G401 (cell line): ENCODE measurements around the gene MAP3K15. TPM values are rescaled to one million over a fixed set of nuclear protein-coding genes. Genes with fewer than 3 reads are reported as not detected.
"Not testable (repeated sequence)": the region's sequence is repeated elsewhere in the genome, so short reads cannot be mapped to it uniquely, and the experiment has no call there.

Experiments
- DNase-seq: peaks from one replicate; pipeline ENCODE4 v3.0.0-alpha.2; 2015; ENCODE audit warnings: low spot score
- in situ Hi-C: cut with HindIII; loops from 2 replicates; pipeline ENCODE4 v1.10.0; 2016; ENCODE audit warnings: low sequenced_read_pairs, mixed read lengths
- total RNA-seq: library from RNA; depleted of rRNA; stranded (reverse); fragments of >200 nt; shearing (Covaris generic); gene quantifications from 2 replicates; pipeline ENCODE4 v1.2.3, GENCODE V29; 2014

MAP3K15 gene
- total RNA-seq, 1 experiment from 2014 or later, result 1.5 TPM

DNA sequence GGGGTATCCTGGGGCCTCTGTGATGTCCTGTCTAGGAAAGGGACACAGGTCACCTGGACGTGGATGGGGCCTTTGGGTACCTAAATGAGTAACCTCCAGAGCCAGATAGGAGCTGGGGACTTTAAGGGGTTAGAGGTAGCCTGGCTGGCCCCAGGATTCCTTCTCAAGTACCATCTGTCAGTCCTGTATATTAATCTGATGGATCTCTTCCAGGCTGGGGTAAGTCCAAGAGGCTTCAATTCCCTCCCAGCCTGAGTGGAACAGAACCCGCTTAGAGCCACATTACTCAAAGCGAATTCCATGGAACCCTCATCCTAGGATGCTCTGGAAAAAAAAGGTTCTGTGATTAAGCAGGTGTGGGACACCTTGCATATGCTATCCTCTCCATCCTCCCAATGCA lies 24.8 kb upstream of the MAP3K15 start:
- peak; percentile 67 for DNase-seq
- in situ Hi-C loops, result no loop called here

DNA sequence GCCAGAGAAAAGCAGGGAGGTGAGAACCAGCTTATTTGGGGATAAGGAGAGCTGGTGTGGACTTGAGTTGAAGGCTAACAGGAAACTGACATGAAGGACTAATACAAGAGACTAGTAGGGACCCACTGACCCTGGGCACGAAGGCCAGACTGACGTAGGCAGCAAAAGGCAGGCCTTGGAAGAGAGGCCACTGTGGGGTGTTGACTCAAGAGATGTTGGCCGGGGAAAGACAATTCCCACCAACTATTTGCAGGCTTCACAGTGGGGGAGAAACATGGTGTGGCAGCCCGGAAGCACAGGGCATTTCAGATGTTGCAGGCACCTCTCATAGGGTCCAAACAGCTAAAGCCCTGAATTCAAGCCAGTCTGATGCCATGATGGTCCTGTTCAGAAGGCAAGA lies 24.4 kb upstream of the MAP3K15 start:
- in situ Hi-C loops, result no loop called here
- no peak for DNase-seq

DNA sequence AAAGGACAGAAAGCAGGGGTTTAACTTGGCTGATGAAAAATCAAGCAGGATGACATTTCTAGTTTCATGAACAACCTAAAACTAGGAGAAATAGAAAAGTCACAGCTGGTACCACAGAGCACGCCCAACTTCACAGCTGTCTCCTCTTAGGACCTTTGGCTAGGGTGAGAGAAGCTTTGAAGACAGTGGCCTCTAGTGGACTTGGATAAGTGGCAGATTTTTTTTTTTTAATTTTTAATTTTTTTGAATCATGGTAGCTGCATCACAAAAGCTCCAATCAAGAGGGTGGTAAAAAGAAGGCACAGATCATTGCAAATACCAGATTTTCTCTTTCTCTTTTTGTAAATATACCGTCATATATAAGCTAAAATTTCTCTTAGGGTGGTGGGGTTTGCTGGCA lies 20.2 kb upstream of the MAP3K15 start:
- DNase-seq, result no peak
- in situ Hi-C loops, result no loop called here

DNA sequence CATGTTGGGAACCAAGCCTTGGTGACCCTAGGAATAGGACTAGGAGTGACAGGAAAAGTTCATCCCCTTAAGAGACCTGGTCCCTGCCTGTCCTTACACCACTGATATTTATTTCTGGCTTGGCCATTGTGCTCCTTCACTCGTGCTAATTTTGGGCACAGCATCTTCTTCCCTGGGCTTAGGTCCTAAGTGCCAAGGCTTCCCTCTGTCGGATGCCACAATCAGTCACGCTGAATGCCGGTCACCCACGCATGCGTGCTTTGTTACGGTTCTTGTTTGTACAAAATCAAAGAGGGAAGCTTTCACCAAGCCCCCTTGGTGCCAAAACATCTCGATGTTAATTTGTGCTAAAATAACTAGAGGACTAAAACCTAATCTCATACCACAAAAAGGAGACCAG lies 17.4 kb upstream of the MAP3K15 start:
- in situ Hi-C loops, result no loop called here
- DNase-seq, result peak; percentile 72

DNA sequence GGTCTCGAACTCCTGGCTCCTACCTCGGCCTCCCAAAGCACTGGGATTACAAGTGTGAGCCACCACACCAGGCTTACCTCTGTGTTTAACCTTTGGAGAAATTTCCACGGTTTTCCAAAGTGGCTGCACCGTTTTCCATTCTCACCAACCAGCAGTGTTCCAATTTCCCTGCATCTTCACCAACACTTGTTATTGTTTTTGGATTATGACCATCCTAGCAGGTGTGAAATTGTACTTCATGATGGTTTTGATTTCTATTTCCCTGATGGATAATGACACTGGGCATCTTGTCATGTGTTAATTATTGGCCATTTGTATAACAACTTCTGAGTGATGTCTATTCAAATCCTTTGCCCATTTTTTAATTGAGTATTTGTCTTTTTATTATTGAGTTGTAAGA lies 2.7 kb upstream of the MAP3K15 start:
- no peak for DNase-seq
- in situ Hi-C loops, result no loop called here

DNA sequence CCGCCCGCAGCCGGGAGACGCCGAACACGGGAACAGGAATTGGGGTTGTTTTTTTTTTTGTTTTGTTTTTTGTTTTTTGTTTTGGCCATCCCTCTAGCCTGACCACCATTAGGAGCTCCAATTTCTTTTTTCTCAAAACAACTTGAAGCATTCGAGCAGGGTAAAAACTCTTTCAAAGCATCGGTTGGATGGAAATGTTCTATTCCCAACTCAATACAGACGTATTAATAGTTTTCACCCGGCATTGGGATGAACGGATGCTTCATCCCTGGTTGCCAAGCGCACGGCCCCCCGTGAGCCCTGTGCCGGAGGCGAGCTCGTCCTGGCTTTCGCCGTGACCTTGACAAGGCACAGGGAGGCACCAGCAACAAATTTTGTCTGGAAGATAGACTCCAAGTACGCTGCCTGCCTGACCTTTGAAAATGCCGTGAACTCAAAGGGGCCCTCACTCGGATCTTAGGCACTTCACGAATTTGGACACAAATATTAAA lies 352 bp upstream of the MAP3K15 start:
- in situ Hi-C loops, result no loop called here

DNA sequence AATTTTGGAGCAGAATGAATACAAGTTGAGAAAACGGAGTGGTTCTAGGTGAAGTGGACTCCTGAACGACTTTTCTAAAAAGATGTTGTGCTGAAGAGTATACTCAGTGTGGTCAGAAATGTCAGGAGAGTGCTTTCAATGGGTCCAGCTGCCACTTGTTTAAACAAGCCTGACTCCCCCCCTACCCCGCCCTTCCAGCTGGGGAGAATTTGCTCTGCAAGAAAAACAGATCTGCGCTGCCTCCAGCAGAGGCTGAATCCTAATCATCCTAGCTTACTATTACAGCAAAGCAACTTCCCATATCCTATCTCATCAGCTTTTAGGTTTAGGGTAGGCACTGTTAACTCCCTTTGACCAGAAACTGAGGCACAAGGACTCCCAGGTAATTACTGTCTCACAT lies 1.9 kb downstream of the MAP3K15 start:
- in situ Hi-C loops, result no loop called here
- no peak for DNase-seq

More for the DNA sequence above, 352 bp upstream of the MAP3K15 start:
- DNase-seq, result no peak

DNA sequence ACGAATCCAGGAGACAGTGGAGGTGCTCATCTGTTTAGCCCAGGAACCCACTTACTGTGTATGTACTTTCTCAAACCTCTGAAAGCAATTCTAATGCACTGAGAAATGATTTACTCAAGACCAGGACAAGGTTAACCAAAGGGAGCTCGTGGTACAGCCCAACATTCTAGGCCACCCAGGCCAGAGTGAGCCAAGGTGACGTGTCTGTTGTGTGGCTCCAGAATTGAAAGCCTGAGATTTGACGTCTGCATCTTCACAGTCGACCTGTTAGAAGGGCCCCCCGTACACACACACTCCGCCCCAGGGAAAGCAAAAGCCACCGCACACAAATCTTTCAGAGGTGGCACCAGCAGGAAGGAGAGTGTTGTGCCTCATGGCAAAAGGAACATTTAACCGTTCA lies 2.3 kb downstream of the MAP3K15 start:
- in situ Hi-C loops, result no loop called here
- no peak for DNase-seq

DNA sequence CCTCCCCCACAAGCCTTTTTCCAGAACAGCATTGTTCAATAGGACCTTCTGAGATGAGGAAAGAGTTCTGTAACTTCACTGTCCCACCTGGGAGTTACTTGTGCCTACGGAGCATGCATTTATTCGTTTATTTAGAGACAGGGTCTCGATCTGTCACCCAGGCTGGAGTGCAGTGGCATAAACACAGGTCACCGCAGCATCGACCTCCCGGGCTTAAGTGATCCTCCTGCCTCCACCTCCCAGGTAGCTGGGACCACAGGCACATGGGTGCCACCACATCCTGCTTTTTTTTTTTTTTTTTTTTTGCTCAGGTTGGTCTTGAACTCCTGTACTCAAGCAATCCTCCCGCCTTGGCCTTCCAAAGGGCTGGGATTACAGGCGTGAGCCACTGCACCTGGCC lies 2.9 kb downstream of the MAP3K15 start:
- in situ Hi-C loops, result no loop called here
- no peak for DNase-seq

DNA sequence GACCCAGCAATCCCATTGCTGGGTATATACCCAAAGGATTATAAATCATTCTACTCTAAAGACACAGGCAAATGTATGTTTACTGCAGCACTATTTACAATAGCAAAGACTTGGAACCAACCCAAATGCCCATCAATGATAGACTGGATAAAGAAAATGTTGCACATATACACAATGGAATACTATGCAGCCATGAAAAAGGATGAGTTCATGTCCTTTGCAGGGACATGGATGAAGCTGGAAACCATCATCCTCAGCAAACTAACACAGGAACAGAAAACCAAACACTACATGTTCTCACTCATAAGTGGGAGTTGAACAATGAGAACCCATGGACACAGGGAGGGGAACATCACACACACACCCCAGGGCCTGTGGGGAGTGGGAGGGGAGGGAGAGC lies 3.5 kb downstream of the MAP3K15 start:
- in situ Hi-C loops, DNase-seq: not testable (repeated sequence)

DNA sequence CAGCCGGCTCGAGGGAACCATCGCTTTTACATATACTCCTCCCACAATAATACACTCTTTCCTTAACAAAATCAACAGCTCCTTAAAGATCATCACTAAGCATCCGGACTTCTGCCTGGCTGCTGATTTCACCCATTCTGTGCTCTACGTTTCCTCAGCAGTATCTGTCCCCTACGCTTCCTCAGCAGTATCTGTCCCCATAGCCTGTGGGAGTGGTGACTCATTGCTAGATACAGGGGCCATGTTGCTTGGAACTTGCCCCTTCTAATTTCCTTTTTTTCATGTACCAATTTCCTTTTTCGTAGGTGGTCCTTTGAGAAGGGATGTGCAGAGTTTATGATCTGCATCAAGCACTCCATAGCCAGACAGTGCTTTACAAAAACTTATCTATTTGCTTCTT lies 18.6 kb downstream of the MAP3K15 start:
- no peak for DNase-seq
- in situ Hi-C loops, result no loop called here

DNA sequence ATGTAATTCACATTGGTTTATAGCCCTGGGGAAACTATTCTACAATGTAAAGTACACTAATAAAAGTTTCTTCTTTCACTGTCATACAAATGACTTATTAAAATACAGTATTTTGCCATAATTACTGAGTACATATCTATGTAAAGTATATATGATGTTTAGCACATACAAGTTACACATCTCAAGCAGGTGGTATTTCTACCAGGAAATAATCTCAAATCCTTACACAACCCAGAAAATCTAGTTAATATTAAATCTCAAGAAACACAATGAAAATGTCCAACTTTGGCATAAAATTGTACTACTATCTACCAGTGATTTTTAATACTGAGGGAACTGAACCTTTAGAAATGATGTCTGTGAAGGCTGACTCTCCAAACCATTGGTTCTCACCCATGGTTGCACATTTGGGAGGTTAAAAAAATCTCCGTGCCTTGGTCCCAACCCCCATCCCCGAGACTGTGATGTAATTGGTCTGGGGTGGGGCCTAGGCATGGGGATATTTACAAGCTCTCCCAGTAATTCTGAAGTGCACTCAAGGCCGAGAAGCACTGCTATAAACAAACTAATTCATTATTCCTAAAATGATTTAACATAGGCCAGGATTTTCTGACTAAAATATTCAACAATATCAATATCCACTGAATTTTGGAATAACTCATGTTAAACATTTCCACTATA lies 27.6 kb downstream of the MAP3K15 start:
- DNase-seq, result no peak
- in situ Hi-C loops, result no loop called here

DNA sequence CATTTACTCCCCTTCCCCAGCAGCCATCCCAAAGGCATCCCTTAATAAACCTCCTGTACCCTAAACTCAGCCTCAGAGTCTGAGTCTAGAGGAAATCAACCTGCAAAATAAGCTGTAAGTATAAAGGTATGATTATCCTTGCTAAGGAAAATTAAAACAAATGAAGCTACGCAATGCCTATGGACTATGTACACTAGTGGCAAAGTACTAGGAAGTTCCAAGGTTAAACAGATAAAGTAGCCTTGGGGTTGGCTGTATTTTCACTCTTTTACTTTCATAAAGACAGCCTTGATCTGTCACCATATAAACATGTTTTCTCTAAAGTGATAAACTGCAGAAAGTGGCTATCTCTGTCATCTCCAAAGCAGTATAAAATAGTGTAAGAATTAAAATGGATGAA lies 35.9 kb downstream of the MAP3K15 start:
- in situ Hi-C loops, result no loop called here
- DNase-seq, result no peak

DNA sequence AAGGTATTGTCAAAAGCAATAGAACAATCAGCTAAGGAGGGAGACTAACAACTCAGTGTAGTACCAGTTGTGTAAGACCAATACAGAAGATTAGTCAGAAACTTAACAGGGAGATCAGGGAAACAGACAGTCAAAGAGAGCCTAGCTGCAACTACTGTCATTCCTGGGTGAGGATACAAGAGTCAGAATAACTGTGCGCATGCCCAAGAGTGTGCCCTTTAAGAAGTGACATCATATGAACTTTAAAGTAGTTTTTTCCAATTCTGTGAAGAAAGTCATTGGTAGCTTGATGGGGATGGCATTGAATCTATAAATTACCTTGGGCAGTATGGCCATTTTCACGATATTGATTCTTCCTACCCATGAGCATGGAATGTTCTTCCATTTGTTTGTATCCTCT lies 46.9 kb downstream of the MAP3K15 start:
- DNase-seq, in situ Hi-C loops: not testable (repeated sequence)

DNA sequence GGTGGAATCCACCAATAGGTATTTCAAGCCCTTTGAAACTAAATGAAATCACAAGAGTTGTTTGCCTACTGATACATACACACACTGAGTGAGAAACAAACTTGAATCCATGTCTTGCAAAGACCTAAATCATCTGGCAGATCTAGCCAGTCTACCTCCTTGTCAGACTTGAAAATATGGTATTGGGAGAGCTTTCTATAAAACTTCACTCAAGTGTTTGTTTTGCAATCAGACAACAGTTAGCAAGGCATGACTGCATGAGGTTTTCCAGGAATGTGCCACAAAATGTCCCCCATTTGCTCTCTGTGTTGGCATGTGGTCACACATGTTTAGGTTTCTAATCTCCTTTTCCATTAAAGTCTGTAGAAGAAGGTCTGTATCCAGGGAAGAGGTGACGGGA lies 52.4 kb downstream of the MAP3K15 start:
- peak; percentile 1 for DNase-seq
- in situ Hi-C loops, result no loop called here

DNA sequence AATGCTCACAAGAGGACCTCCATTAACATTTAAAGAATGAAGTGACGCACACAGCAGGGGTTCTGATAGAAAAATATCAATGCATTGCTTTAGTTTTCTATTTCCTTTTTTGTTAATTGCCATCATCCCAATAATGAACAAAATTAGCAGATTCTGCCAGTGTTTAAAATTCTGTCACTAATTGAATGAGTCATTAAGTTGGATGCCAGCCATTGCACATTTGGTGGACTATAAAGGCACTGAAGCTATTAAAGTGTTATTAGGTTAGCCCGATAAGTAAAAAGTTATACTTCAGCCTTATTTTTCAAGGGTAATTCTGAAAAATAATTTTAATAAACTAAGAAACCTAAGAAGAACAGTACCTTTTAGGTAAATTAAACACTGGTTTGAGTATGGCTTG lies 53.1 kb downstream of the MAP3K15 start:
- in situ Hi-C loops, result no loop called here
- peak; percentile 78 for DNase-seq

DNA sequence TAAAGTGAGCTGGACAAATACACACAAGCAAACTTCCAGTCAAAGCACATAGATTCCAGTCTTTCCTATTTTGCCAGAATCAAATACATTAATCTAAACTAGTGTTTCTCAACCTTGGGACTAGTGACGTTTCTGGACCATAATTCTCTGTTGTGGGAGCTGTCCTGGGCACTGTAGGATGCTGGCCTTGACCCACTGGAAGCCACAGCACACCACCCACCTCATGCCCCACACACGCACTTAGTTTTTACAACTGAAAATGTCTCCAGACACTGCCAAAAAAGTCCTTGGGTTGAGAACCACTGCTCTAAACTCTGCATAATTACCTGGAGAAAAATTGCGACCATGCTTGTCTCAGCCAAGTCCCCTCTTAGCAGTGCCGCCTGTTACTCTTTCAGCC lies 57.6 kb downstream of the MAP3K15 start:
- in situ Hi-C loops, result no loop called here
- peak; percentile 0 for DNase-seq

DNA sequence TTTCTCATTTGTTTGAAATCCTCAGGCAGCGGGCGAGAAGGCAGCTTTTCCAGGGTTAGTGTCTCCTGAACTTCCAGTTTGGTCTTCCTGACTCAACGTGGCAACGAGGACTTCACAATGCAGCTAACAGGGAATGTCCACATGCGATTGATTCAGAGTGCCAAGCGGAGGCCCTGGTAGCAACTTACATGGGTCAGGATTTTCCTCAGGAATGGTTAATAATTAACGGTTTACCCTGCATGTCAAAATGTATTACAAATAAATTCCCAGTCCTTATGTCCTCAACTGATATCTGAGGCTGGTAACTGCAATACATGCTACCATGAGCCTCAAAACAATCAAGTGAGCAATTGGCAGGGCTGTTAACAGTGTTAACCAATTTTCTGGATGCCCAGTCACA lies 67.2 kb downstream of the MAP3K15 start:
- no peak for DNase-seq
- in situ Hi-C loops, result no loop called here

DNA sequence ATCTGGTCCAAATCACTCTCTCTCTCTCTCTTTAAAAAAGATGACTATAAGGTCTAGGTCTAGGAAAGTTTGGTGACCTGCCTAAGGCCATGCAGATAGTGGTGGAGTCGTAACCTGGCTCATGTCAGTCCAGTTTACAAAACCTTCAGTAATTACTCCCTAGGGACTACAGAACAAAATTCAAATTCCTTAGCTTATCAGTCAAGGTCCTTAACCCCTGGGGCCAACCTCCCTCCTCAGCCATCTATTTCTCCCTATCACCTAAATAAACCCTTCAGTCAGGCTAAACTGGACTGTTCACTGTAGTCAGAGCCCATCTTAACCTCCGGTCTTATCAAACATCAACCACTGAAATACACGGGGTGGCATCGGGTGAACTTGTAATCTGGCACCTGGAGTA lies 68.9 kb downstream of the MAP3K15 start:
- in situ Hi-C loops, result no loop called here
- no peak for DNase-seq

DNA sequence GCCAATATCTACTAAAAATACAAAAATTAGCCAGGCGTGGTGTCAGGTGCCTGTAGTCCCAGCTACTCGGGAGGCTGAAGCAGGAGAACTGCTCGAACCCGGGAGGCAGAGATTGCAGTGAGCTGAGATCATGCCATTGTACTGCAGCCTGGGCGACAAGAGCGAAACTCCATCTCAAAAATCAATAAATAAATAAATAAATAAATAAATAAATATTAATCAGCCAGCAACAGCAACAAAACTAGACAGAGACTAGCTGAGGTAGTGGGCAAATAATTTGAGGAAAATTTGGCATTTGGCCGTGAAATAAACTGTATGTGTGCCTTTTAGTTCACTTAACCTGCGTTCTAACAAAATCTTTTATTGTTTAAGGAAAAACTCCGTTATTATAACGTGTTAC lies 69.5 kb downstream of the MAP3K15 start:
- DNase-seq, in situ Hi-C loops: not testable (repeated sequence)

DNA sequence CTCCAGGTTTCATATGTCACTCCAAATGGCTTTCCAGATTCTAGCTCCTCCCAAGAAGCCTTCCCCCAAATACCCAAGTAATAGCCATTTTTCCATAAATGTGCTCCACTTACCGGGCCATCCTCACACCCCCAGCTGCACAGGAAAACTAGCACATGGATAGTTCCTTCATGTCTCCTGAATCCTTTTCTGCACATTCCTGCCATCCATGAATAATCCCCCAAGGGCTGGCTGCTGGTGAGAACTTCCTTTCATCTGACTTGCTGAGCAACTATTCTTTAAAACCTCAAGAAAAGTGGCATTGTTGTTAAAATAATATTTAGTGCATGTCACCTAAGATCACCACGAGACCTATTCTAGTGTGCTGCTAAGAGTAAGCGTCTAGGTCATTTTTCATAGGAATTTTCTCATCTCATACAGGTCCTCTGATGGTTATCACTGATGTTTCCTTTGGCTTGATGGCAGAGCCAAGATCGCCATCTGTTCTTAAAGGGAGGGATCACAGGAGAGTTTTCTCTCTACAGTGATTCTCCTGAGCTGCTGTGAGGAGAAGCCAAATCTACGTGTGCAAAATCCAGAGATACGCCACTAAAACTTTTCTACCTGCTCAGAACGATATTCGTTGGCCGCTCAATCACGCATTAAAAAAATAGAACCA lies 71.3 kb downstream of the MAP3K15 start:
- DNase-seq, result peak; percentile 74
- in situ Hi-C loops, result no loop called here
